T-helper 2 cell treated with Interferon-gamma antibody and Interleukin-4, amounts not matched to agents 100 ng/mL and 5 ng/mL, for 36 hours (primary cell): ENCODE results near the gene GRM8. TPM values are rescaled to one million over a fixed set of nuclear protein-coding genes. Genes with fewer than 3 reads are reported as not detected.

Source experiments
- intact Hi-C: fragments of 100-400 bp; cut with micrococcal nuclease; formaldehyde crosslinking; loops from one replicate; pipeline ENCODE4 v1.15.1; 2023
- total RNA-seq: library from RNA; stranded (reverse); gene quantifications from 2 replicates; pipeline ENCODE4 v1.2.3, GENCODE V29; 2022

Gene GRM8
- total RNA-seq, 1 donor from 2014 or later: not detected

- intact Hi-C loops: no loop called here
Measured at GRCh38 chr7:126668367-126668752, 584.4 kb downstream of the GRM8 start.

GRCh38 chr7:126667742-126668366, 584.9 kb downstream of the GRM8 start:
- intact Hi-C loops: no loop called here

GRCh38 chr7:126662856-126663255, 589.9 kb downstream of the GRM8 start:
- intact Hi-C loops: no loop called here

- intact Hi-C loops: no loop called here
Measured at GRCh38 chr7:126659124-126659523, 593.6 kb downstream of the GRM8 start.

- intact Hi-C loops: no loop called here
Measured at GRCh38 chr7:126658684-126659083, 594.1 kb downstream of the GRM8 start.

GRCh38 chr7:126657599-126658358, 595.0 kb downstream of the GRM8 start:
- intact Hi-C loops: no loop called here

GRCh38 chr7:126657137-126657536, 595.6 kb downstream of the GRM8 start:
- intact Hi-C loops: no loop called here

GRCh38 chr7:126656165-126656564, 596.6 kb downstream of the GRM8 start:
- intact Hi-C loops: no loop called here

GRCh38 chr7:126637538-126637937, 615.2 kb downstream of the GRM8 start:
- intact Hi-C loops: no loop called here

- intact Hi-C loops: no loop called here
Measured at GRCh38 chr7:126635545-126635944, 617.2 kb downstream of the GRM8 start.

GRCh38 chr7:126608339-126608776, 644.4 kb downstream of the GRM8 start:
- intact Hi-C loops: no loop called here

- intact Hi-C loops: no loop called here
Measured at GRCh38 chr7:126606331-126606730, 646.4 kb downstream of the GRM8 start.

- intact Hi-C loops: no loop called here
Measured at GRCh38 chr7:126605553-126605952, 647.2 kb downstream of the GRM8 start.

- intact Hi-C loops: no loop called here
Measured at GRCh38 chr7:126605056-126605455, 647.7 kb downstream of the GRM8 start.

- intact Hi-C loops: no loop called here
Measured at GRCh38 chr7:126589068-126589684, 663.6 kb downstream of the GRM8 start.

- intact Hi-C loops: no loop called here
Measured at GRCh38 chr7:126578338-126578737, 674.4 kb downstream of the GRM8 start.

- intact Hi-C loops: no loop called here
Measured at GRCh38 chr7:126574276-126575250, 678.2 kb downstream of the GRM8 start.

- intact Hi-C loops: no loop called here
Measured at GRCh38 chr7:126570845-126571244, 681.9 kb downstream of the GRM8 start.

- intact Hi-C loops: no loop called here
Measured at GRCh38 chr7:126569402-126569801, 683.3 kb downstream of the GRM8 start.

- intact Hi-C loops: no loop called here
Measured at GRCh38 chr7:126557271-126557670, 695.5 kb downstream of the GRM8 start.

- intact Hi-C loops: no loop called here
Measured at GRCh38 chr7:126541406-126541805, 711.3 kb downstream of the GRM8 start.
